GM23338 (cell line): ENCODE results near the gene IL7R. TPM values are rescaled to one million over a fixed set of nuclear protein-coding genes. Genes with fewer than 3 reads are reported as not detected.

Experiments
- ATAC-seq: fragments of 200-7000 bp; cut with Tn5 transposase; 3 replicates; pipeline ENCODE4 v1.9.1; 2020
- DNase-seq: peaks from one replicate; pipeline ENCODE4 v3.0.0-alpha.2; 2015; ENCODE audit warnings: low spot score
- H2AFZ ChIP-seq: fragments of 200-600 bp; sonication (generic); 2 replicates; pipeline ENCODE4 v1.8.0; 2016; ENCODE audit warnings: antibody characterized with exemption, mild to moderate bottlenecking, moderate library complexity
- H3F3A ChIP-seq: fragments of 200-600 bp; sonication (generic); replicated peaks from 2 replicates; pipeline ENCODE4 v1.8.0; 2017; ENCODE audit warnings: antibody characterized with exemption, mixed run types, low read depth
- H3K27ac ChIP-seq: fragments of 200-600 bp; sonication (generic); 2 replicates; pipeline ENCODE4 v1.6.1; 2016; ENCODE audit warnings: low read depth
- H3K27me3 ChIP-seq: fragments of 200-600 bp; sonication (generic); 2 replicates; pipeline ENCODE4 v1.8.0; 2016; ENCODE audit warnings: mild to moderate bottlenecking, mixed run types, moderate library complexity; ENCODE audit not compliant: insufficient read depth
- H3K36me3 ChIP-seq: fragments of 200-600 bp; sonication (generic); 2 replicates; pipeline ENCODE4 v1.8.0; 2016; ENCODE audit warnings: mild to moderate bottlenecking; ENCODE audit not compliant: insufficient read depth
- H3K4me1 ChIP-seq: fragments of 200-600 bp; sonication (generic); 2 replicates; pipeline ENCODE4 v1.8.0; 2016; ENCODE audit warnings: mild to moderate bottlenecking, moderate library complexity; ENCODE audit not compliant: insufficient read depth
- H3K4me2 ChIP-seq: fragments of 200-600 bp; sonication (generic); 2 replicates; pipeline ENCODE4 v1.7.1; 2017; ENCODE audit warnings: mixed run types
- H3K4me3 ChIP-seq: fragments of 200-600 bp; sonication (generic); 2 replicates; pipeline ENCODE4 v1.6.1; 2016; ENCODE audit warnings: mixed run types
- H3K79me2 ChIP-seq: fragments of 200-600 bp; sonication (generic); replicated peaks from 2 replicates; pipeline ENCODE4 v1.8.0; 2017; ENCODE audit warnings: mild to moderate bottlenecking; ENCODE audit not compliant: insufficient read depth
- H3K9me2 ChIP-seq: fragments of 200-600 bp; sonication (generic); 2 replicates; pipeline ENCODE4 v1.8.0; 2017; ENCODE audit not compliant: insufficient read depth
- H4K20me1 ChIP-seq: fragments of 200-600 bp; sonication (generic); replicated peaks from 2 replicates; pipeline ENCODE4 v1.8.0; 2017; ENCODE audit warnings: mild to moderate bottlenecking; ENCODE audit not compliant: insufficient read depth
- H3K27ac Mint-ChIP-seq: 2 replicates; pipeline ENCODE4 v1.8.0; 2020; ENCODE audit warnings: inconsistent platforms, mild to moderate bottlenecking, moderate library complexity, mixed read lengths
- H3K27me3 Mint-ChIP-seq: 3 replicates; pipeline ENCODE4 v1.8.0; 2022; ENCODE audit warnings: low read depth, mild to moderate bottlenecking, moderate library complexity, mixed read lengths, inconsistent platforms; ENCODE audit not compliant: insufficient read depth, poor library complexity
- H3K36me3 Mint-ChIP-seq: 3 replicates; pipeline ENCODE4 v1.8.0; 2021; ENCODE audit warnings: low read depth, mild to moderate bottlenecking, inconsistent platforms, moderate library complexity, mixed read lengths
- H3K4me1 Mint-ChIP-seq: 3 replicates; pipeline ENCODE4 v1.8.0; 2020; ENCODE audit warnings: mild to moderate bottlenecking, inconsistent platforms, mixed read lengths
- H3K4me3 Mint-ChIP-seq: 3 replicates; pipeline ENCODE4 v1.8.0; 2021; ENCODE audit warnings: moderate library complexity, mild to moderate bottlenecking, inconsistent platforms, mixed read lengths
- H3K9me3 Mint-ChIP-seq: 3 replicates; pipeline ENCODE4 v1.8.0; 2020; ENCODE audit warnings: moderate library complexity, mild to moderate bottlenecking, inconsistent platforms, mixed read lengths
- CTCF ChIP-seq, 2 experiments: fragments of 200-600 bp in 1 of 2; sonication (generic) in 1 of 2; conservative IDR thresholded peaks; 2 replicates each; pipeline versions ENCODE4 v1.5.1 to v1.6.1; 2016 to 2017; ENCODE audit warnings: antibody characterized with exemption in 2 of 2, low read depth in 2 of 2, mild to moderate bottlenecking in 2 of 2, moderate library complexity in 1 of 2
- NANOG ChIP-seq: IDR thresholded peaks from 2 replicates; pipeline ENCODE4 v1.6.1; 2016; ENCODE audit warnings: antibody characterized with exemption, borderline replicate concordance
- POLR2AphosphoS5 ChIP-seq: IDR thresholded peaks from 2 replicates; pipeline ENCODE4 v1.6.1; 2016; ENCODE audit warnings: antibody characterized with exemption, low read depth
- REST ChIP-seq: IDR thresholded peaks from one replicate; pipeline ENCODE4 v1.6.1; 2018; ENCODE audit warnings: antibody characterized with exemption; ENCODE audit not compliant: unreplicated experiment
- ZNF114 ChIP-seq: fragments of 250-450 bp; sonication (Bioruptor Pico); IDR thresholded peaks from 2 replicates; pipeline ENCODE4 v1.5.0; 2020; ENCODE audit warnings: mild to moderate bottlenecking, moderate library complexity
- ZNF331 ChIP-seq: fragments of 250-450 bp; sonication (Bioruptor Pico); IDR thresholded peaks from 2 replicates; pipeline ENCODE4 v1.5.0; 2020; ENCODE audit warnings: low read depth, mild to moderate bottlenecking, moderate library complexity
- ZNF462 ChIP-seq: fragments of 250-450 bp; sonication (Bioruptor Pico); IDR thresholded peaks from 2 replicates; pipeline ENCODE4 v1.5.0; 2020; ENCODE audit warnings: mild to moderate bottlenecking, moderate library complexity
- polyA plus RNA-seq: library from polyadenylated mRNA; unstranded; fragments of >200 nt; fragmentation: Nextera tagmentation; extraction: Ambion mirVana; gene quantifications from 2 replicates; pipeline ENCODE4 v1.2.1, GENCODE V29; 2016
- total RNA-seq: library from RNA; depleted of rRNA; stranded (reverse); fragments of >200 nt; shearing (Covaris generic); gene quantifications from 2 replicates; pipeline ENCODE4 v1.2.3, GENCODE V29; 2014

The IL7R gene
- total and polyA plus RNA-seq, 2 experiments from 2014 or later: not detected

- no peak for TF ChIP-seq ZNF331
Measured at GRCh38 chr5:35863159-35863558, 6.5 kb downstream of the IL7R start (continued).

GRCh38 chr5:35867998-35868397 lies 11.3 kb downstream of the IL7R start:
- Histone ChIP-seq H3K4me2 (no peak overlapping the region), H3K36me3 (no peaks in the 10 kb centered on the region), H3K4me3 (no peak overlapping the region), H3K27me3 (no peaks in the 10 kb centered on the region), H3K79me2 (no peaks in the 10 kb centered on the region), H3K4me1 (no peaks in the 10 kb centered on the region), H2AFZ (no peak overlapping the region), H3K27ac (no peak overlapping the region), H3F3A (no peaks in the 10 kb centered on the region), H4K20me1 (no peaks in the 10 kb centered on the region), H3K9me2 (peaks cover 5% of the 10 kb centered on the region; the same call in 1 of the 2 replicates)
- Mint-ChIP-seq H3K9me3 (peaks cover 17% of the 10 kb centered on the region; the same call in 2 of the 3 replicates), H3K4me3 (no peak overlapping the region), H3K4me1 (no peaks in the 10 kb centered on the region), H3K27ac (no peak overlapping the region), H3K36me3 (no peaks in the 10 kb centered on the region; the same call in 2 of the 3 replicates), H3K27me3 (no peaks in the 10 kb centered on the region)
- no peak for ATAC-seq
- no peak for TF ChIP-seq ZNF114
- TF ChIP-seq POLR2AphosphoS5: no peak
- TF ChIP-seq ZNF331: no peak
- no peak for TF ChIP-seq ZNF462 (CRISPR knock-in tag)
- DNase-seq: no peak

- DNase-seq: no peak
- Mint-ChIP-seq H3K27me3 (no peaks in the 10 kb centered on the region), H3K36me3 (no peaks in the 10 kb centered on the region; the same call in 2 of the 3 replicates), H3K9me3 (peaks cover 11% of the 10 kb centered on the region; the same call in 1 of the 3 replicates), H3K4me3 (no peak overlapping the region), H3K4me1 (no peaks in the 10 kb centered on the region), H3K27ac (no peak overlapping the region)
- Histone ChIP-seq H3K79me2 (no peaks in the 10 kb centered on the region), H3K4me3 (no peak overlapping the region), H3K4me2 (no peak overlapping the region), H3K9me2 (0 out of 2 replicates have a peak, but pooled peaks cover 5% of the 10 kb centered on the region), H4K20me1 (no peaks in the 10 kb centered on the region), H3K4me1 (no peaks in the 10 kb centered on the region), H2AFZ (no peak overlapping the region), H3K27me3 (no peaks in the 10 kb centered on the region), H3F3A (no peaks in the 10 kb centered on the region), H3K36me3 (no peaks in the 10 kb centered on the region), H3K27ac (no peak overlapping the region)
- no peak for ATAC-seq
- TF ChIP-seq REST (no peak), NANOG (no peak), ZNF331 (no peak), CTCF (conservative IDR thresholded peaks at IDR 0.05; ENCODE audit: low read depth in 2 of 2) (no peak)
Measured at GRCh38 chr5:35869685-35870277, 13.1 kb downstream of the IL7R start.
